Esophagus (tissue), 2 donors: ENCODE measurements around the gene MRPL53. TPM values are rescaled to one million over a fixed set of nuclear protein-coding genes. Genes with fewer than 3 reads are reported as not detected.
"Not testable (repeated sequence)": the region's sequence is repeated elsewhere in the genome, so short reads cannot be mapped to it uniquely, and the experiment has no call there.

ENCODE experiments used
- H3K27ac ChIP-seq, 2 donors: one replicate each; pipeline ENCODE4 v1.5.1; 2013; ENCODE audit warnings: low read depth in 2 of 2, mild to moderate bottlenecking in 2 of 2, inconsistent platforms in 1 of 2, low read length in 1 of 2, moderate library complexity in 1 of 2
- H3K27me3 ChIP-seq, 2 donors: one replicate each; pipeline ENCODE4 v1.6.1; 2013; ENCODE audit warnings: low read length in 2 of 2, control low read depth in 1 of 2, mild to moderate bottlenecking in 1 of 2; ENCODE audit not compliant: insufficient read depth in 2 of 2, control insufficient read depth in 1 of 2
- H3K36me3 ChIP-seq, 2 donors: one replicate each; pipeline ENCODE4 v1.6.1; 2013; ENCODE audit warnings: low read length in 1 of 2; ENCODE audit not compliant: control insufficient read depth in 2 of 2, insufficient read depth in 2 of 2
- H3K4me1 ChIP-seq, 2 donors: one replicate each; pipeline ENCODE4 v1.6.1; 2013; ENCODE audit warnings: low read length in 1 of 2; ENCODE audit not compliant: control insufficient read depth in 2 of 2, insufficient read depth in 2 of 2
- H3K4me3 ChIP-seq, 2 donors: one replicate each; pipeline ENCODE4 v1.5.1; 2013; ENCODE audit warnings: low read length in 2 of 2, mild to moderate bottlenecking in 2 of 2, low read depth in 1 of 2, moderate library complexity in 1 of 2
- H3K9me3 ChIP-seq, 2 donors: one replicate each; pipeline ENCODE4 v1.6.1; 2013; ENCODE audit warnings: mild to moderate bottlenecking in 2 of 2, low read depth in 1 of 2, low read length in 1 of 2, moderate library complexity in 1 of 2; ENCODE audit not compliant: control insufficient read depth in 2 of 2, insufficient read depth in 1 of 2
- WGBS, 2 donors: extraction: QIAGEN DNeasy Blood & Tissue Kit; methylation state at CpG; one replicate each; pipeline ENCODE4 v1.1.7; 2013; 5-methylcytosine and 5-hydroxymethylcytosine counted together
- polyA plus RNA-seq, 2 donors: library from polyadenylated mRNA; stranded (reverse); fragments of 200-250 nt; gene quantifications; one replicate each; pipeline ENCODE4 v1.2.3, GENCODE V29; 2013
- donor health status: healthy with polysubstance abuse.
- donor health status: Bipolar disorder and iron deficiency.

The MRPL53 gene
- polyA plus RNA-seq, 2 donors: 60.6 to 72.3 TPM

DNA sequence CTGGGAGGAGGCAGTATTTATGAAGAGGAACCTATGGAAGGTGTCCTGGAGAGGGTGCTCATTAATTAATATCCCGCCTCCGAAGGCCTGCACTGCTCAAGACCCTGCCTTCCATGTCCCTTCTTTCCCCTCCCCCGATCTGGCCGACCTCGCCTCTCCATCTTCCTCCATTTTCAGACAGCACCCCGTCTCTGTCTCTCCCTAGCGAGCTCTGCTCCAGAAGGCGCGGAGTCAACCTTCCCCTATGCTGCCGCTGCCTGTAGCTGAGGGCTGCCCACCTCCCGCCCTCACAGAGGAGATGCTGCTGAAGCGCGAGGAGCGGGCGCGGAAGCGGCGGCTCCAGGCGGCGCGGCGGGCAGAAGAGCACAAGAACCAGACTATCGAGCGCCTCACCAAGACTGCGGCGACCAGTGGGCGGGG lies 15.3 kb downstream of the MRPL53 start:
- WGBS, 2 donors: 0 to 1% methylated on average over 25 to 27 of the region's 27 CpGs
- H3K4me3 ChIP-seq: peak overlapping the region; percentile 64 to 69
- H3K9me3 ChIP-seq: no peaks in the 10 kb centered on the region
- H3K27me3 ChIP-seq: no peaks in the 10 kb centered on the region
- peaks cover 0 to 10% of the 10 kb centered on the region in 2 donors for H3K36me3 ChIP-seq
- peaks cover 0 to 3% of the 10 kb centered on the region in 2 donors for H3K4me1 ChIP-seq
- H3K27ac ChIP-seq: peak overlapping the region; percentile 98 to 100

DNA sequence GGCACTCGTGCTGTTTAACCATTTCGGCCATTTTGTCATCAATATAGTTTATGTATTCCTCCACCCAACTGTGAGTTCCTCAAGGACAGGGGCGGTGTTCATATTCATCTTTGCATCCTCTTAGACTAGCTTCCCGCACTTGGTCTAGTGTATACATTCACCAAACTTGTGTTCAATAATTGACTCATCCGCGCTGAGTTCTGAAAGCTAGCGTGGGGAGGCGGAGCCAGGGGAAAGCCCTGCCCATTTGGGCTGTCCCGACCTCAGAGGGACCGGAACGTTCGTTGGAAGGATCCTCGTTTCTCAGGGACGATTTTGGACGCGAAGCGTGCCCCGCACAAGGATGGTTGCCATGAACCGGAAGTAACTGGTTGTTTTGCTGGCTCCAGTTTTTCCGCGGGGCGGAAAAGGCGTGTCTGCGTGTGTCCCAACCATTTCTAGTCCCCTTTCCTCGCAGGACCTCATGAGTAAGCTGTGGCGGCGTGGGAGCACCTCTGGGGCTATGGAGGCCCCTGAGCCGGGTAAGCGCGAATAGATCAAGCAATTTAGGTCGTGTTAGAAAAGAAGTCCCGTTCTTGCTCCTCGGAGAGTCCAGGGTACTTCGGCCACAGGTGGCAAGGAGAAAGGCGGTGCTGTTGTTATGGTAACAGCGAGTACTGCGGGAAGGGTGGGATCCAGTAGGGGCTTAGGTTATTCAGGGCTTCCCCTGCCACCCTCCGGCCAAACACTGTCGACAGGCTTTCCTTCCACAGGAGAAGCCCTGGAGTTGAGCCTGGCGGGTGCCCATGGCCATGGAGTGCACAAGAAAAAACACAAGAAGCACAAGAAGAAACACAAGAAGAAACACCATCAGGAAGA lies 17.6 kb downstream of the MRPL53 start, which contains the start of gene INO80B:
Gene INO80B (plus strand): TSS at position 434 of the 858 bp plus-strand sequence. CDS start 30 bp downstream, at position 464.
- H3K36me3 ChIP-seq: no peaks in the 10 kb centered on the region
- H3K27ac ChIP-seq: peak within 1 kb of the TSS; percentile 46 to 61
- H3K4me1 ChIP-seq: peaks cover 0 to 3% of the 10 kb centered on the region in 2 donors
- H3K4me3 ChIP-seq: peak within 1 kb of the TSS; percentile 65 to 86
- WGBS, 2 donors: 1% methylated on average over 40 of the region's 40 CpGs
- H3K9me3 ChIP-seq: no peaks in the 10 kb centered on the region
- no peaks in the 10 kb centered on the region for H3K27me3 ChIP-seq

DNA sequence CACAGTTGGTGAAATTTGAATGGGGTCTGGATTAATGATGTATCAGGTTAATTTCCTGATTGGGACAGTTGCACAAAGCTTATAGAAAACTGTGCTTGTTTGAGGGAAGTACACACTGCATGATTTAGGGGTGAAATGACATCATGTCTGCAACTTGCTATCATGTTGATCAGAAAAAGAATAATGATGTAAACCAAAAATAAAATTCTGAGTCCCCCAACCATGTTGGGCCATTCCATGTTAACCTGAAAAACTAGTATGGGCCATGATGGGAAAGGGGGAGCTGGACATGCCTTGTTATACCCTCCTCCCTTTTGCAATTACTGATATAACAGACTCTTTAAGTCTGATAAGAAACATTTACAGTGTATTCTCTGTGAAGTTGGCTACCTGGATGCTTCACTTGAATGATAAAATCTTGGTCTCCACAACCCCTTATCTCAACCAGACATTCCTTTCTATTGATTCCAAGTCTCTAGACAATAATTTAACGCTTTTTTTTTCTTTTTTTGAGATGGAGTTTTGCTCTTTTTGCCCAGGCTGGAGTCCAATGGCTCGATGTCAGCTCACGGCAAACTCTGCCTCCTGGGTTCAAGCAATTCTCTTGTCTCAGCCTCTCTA lies 21.8 kb downstream of the MRPL53 start:
- no peaks in the 10 kb centered on the region for H3K9me3 ChIP-seq
- peaks cover 0 to 2% of the 10 kb centered on the region in 2 donors for H3K4me1 ChIP-seq
- no peaks in the 10 kb centered on the region for H3K27me3 ChIP-seq
- H3K27ac ChIP-seq: no peak overlapping the region
- no peaks in the 10 kb centered on the region for H3K36me3 ChIP-seq
- H3K4me3 ChIP-seq: no peak overlapping the region
- 87 to 88% methylated on average over 3 of the region's 3 CpGs for WGBS, 2 donors

DNA sequence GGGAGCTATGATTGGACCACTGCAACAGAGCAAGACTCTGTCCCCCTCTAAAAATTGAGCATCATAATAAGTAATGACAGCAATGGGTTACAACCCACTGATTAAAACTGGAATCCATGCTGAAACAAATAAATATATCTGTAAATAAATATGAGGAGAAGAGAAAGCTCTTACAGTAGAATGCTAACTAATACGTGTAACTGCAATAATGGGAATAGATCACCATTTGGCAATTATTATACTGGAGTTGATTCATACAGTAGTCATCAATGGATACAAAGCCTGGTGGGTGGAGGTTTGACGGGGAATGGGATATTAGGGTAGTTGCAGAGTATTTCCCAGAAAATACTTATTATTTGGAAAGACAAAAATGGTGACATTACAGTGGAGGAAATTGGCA lies 23.7 kb downstream of the MRPL53 start:
- Histone ChIP-seq H3K4me1 (no peaks in the 10 kb centered on the region), H3K4me3 (no peak overlapping the region), H3K27ac (no peak overlapping the region), H3K36me3 (no peaks in the 10 kb centered on the region), H3K27me3 (no peaks in the 10 kb centered on the region), H3K9me3 (no peaks in the 10 kb centered on the region)
- WGBS, 2 donors: 44 to 63% methylated on average over 2 of the region's 2 CpGs

DNA sequence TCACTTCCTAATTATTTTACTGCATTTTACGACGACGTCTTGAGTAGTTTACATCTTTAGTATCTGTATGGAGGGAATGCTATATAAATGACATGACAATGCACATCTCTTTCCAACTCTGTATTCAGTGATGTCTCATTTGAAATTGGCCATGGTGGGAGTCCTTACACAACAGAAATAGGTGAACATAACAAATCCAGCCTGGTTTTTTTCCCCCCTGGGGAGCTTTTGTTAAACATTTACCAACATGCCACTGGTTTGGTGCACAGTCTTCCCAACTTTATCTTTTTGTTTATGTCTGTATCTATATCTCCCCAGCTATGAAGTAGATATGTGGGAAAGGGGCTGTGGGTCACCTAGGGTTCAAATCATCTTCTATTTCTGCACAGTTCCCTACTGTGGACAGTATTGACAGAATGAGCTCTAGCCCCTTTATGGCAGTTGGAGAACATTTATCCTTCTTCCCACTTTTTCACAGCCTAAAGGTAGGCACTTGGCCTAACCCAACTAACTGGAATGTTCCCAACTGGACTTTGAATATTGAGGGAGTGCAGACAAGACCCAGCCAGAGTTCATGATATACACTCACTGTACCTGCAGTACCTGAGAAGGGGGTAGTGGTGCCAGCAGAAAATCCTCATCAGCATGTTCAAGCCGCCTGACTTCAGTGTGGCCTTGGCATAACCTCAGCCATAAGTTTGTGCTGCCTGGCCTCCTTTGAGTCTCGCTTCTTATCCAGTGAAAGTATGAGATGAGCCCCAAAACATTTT lies 25.1 kb downstream of the MRPL53 start:
- Histone ChIP-seq H3K27me3 (no peaks in the 10 kb centered on the region), H3K36me3 (no peaks in the 10 kb centered on the region), H3K4me1 (peaks cover 0 to under 1% of the 10 kb centered on the region in 2 donors), H3K9me3 (no peaks in the 10 kb centered on the region), H3K27ac (no peak overlapping the region), H3K4me3 (no peak overlapping the region)
- WGBS, 2 donors: 78 to 91% methylated on average over 5 of the region's 5 CpGs

DNA sequence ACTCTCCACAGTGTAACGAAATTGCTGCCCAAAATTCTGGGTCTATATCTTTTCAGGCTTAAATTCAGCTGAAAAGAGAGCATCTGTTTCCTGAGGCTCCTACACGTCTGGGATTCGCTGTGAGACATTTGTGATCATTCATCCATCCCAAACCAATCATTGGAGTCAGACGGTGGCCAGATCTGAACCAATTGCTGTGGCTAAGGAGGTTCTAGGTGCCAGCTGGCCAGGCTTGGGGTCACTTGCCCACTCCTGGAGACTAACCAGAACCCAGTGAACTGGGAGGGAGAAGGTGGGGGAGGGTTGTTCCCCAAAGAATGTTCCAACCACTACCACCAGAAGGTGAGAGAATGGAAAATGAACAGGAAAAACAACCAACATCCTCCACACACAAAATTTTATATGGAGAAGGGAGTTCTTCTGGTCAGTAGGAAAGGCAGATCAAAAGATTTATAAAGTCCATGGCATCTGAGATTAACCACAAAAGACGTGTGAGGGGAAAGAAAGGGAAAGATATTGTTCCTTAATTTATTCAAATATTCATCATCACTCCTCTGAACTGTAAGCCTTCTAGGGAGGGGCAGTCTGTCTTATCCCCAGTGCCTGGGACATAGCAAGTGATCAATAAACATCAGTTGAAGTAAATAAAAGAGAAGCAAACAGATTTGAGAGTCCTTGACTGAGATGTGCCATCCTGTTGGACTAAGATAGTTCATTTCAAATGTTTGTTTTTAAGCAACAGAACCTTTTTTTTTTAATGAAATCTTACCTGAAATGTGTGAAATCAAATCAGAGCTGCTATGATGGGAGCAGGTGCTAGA lies 27.8 kb downstream of the MRPL53 start:
- Histone ChIP-seq H3K9me3 (no peaks in the 10 kb centered on the region), H3K4me1 (peaks cover 9 to 10% of the 10 kb centered on the region in 2 donors), H3K36me3 (no peaks in the 10 kb centered on the region), H3K27me3 (no peaks in the 10 kb centered on the region), H3K4me3 (no peak overlapping the region), H3K27ac (no peak overlapping the region)
- WGBS, 2 donors: 34 to 37% methylated on average over 5 of the region's 5 CpGs

DNA sequence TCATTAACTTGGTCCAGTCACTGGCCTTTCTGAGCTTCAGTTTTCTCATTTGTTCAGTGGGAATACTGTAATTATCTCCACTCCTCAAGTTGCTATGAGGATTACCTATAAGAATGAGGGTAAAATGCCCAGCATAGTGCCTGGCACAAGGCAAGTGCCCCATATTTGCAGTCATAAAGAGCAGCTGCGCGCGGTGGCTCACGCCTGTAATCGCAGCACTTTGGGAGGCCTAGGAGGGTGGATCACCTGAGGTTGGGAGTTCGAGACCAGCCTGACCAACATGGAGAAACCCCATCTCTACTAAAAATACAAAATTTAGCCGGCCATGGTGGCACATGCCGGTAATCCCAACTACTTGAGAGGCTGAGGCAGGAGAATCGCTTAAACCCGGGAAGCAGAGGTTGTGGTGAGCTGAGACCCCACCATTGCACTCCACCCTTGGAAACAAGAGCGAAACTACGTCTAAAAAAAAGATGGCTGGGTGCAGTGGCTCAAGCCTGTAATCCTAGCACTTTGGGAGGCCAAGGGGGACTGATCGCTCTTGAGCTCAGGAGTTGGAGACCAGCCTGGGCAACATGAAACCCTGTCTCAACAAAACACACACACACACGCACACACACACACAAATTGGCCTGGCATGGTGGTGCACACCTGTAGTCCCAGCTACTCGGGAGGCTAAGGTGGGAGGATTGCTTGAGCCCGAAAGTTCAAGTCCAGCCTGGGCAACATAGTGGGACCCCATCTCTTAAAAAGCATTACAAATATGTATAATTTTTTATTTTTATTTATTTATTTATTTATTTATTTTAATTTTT lies 29.8 kb downstream of the MRPL53 start:
- Histone ChIP-seq H3K27ac (peak overlapping the region; percentile 82 to 88), H3K4me1 (peaks cover 12 to 13% of the 10 kb centered on the region in 2 donors), H3K4me3 (peak overlapping the region; percentile 55 to 63)
- WGBS, 2 donors: 81 to 92% methylated on average over 16 of the region's 16 CpGs
- H3K36me3 ChIP-seq, H3K27me3 ChIP-seq, H3K9me3 ChIP-seq: not testable (repeated sequence)

DNA sequence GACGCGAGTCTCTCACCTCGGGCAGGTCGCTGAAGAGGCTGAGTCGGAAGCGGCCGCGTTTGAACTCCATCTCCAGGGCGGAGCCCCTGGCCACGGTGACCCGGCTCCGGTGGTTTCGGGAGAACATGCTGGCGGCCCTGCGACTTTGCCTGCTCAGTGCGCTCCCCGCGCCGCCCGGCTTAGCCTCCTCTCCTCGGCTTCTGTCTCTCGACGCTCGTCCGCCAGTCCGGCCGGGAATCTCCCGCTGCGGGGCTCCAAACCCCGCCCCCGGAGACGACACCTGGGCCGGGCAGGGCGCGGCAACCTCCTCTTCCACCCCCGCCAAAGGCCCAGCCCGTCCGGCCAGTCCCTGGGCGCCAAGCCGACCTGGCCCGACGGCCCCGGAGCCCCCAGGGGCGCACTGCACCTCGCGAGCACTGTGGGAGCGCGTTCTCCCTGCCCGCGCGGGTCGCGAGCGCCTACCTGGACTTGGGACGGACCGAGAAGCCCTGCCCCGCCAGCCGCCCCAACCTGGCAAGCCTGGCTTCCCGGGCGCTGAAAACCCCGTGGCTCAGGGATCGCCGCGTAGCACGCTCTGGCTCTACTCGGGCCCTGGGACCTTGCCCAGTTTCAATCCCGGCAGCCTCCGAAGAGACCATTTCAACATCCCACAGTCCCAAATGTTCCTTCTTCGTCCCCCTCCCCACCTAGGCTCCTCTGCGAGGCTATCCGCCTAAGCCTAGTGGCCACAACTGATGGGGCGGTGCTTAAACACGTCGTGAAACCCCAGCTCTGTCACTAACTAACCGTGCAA lies 30.6 kb downstream of the MRPL53 start, which contains the start of gene RTKN:
Gene RTKN (minus strand): TSS at position 248 of the 793 bp plus-strand sequence. CDS start 121 bp downstream, at position 127.
- H3K27ac ChIP-seq: peak within 1 kb of the TSS; percentile 82 to 88
- no peaks in the 10 kb centered on the region for H3K27me3 ChIP-seq
- H3K4me1 ChIP-seq: peaks cover 12 to 13% of the 10 kb centered on the region in 2 donors
- no peaks in the 10 kb centered on the region for H3K9me3 ChIP-seq
- peak within 1 kb of the TSS; percentile 55 to 63 for H3K4me3 ChIP-seq
- H3K36me3 ChIP-seq: peaks cover 0 to 2% of the 10 kb centered on the region in 2 donors
- 12 to 19% methylated on average over 72 to 75 of the region's 75 CpGs for WGBS, 2 donors
